Measurements from ENCODE around the gene CAMKMT.

The CAMKMT gene

GRCh38 chr2:44804406-44805265, 442.9 kb downstream of the CAMKMT start:
- H3K4me1 ChIP-seq (ENCODE audit: control insufficient read depth in 1 of 2, insufficient read depth in 2 of 2, low read length in 2 of 2) = peaks cover 0 to 2% of the 10 kb centered on the region in 2 experiments
- H3K9me3 ChIP-seq (ENCODE audit: insufficient read depth, low read depth, low read length) = no peaks in the 10 kb centered on the region
- H3K18ac ChIP-seq (ENCODE audit: low read length) = no peak overlapping the region
- H2BK120ac ChIP-seq (ENCODE audit: insufficient read depth, low read length, poor library complexity) = no peak overlapping the region
- no peaks in the 10 kb centered on the region for H3K79me2 ChIP-seq (ENCODE audit: control insufficient read depth, insufficient read depth, low read length, poor library complexity)
- H4K91ac ChIP-seq (ENCODE audit: low read depth, low read length) = no peak overlapping the region
- no peak overlapping the region for H3K14ac ChIP-seq (ENCODE audit: low read length)
- no peak overlapping the region for H2AK5ac ChIP-seq (ENCODE audit: low read length)
- H3K4ac ChIP-seq (ENCODE audit: low read depth, low read length) = no peak overlapping the region
- H2BK5ac ChIP-seq (ENCODE audit: low read depth, low read length, poor library complexity) = no peak overlapping the region
- H3K23ac ChIP-seq (ENCODE audit: low read length) = no peak overlapping the region
- H3K4me3 ChIP-seq (ENCODE audit: low read depth, low read length) = no peak overlapping the region
- WGBS (ENCODE audit: extremely low coverage, insufficient coverage, insufficient read length) = no CpG with 5 or more reads among the region's 12 CpGs
- no peaks in the 10 kb centered on the region for H3K36me3 ChIP-seq (ENCODE audit: control insufficient read depth in 1 of 2, insufficient read depth in 2 of 2, low read length in 2 of 2)
- H4K8ac ChIP-seq (ENCODE audit: low read depth, low read length) = no peak overlapping the region
- DNase-seq = no peak
- no peak overlapping the region for H3K27ac ChIP-seq (ENCODE audit: low read depth, low read length)
- no peak overlapping the region for H4K12ac ChIP-seq (ENCODE audit: low read depth, low read length)
- no peak overlapping the region for H3K9ac ChIP-seq (ENCODE audit: low read length)
- H2BK12ac ChIP-seq (ENCODE audit: low read length) = no peak overlapping the region
- H2AFZ ChIP-seq (ENCODE audit: insufficient read depth, low read length, poor library complexity) = no peak overlapping the region
- H3K27me3 ChIP-seq (ENCODE audit: insufficient read depth, low read length) = peaks cover 44% of the 10 kb centered on the region
- no peaks in the 10 kb centered on the region for H3K79me1 ChIP-seq (ENCODE audit: low read length)
- no peak overlapping the region for H3K4me2 ChIP-seq (ENCODE audit: low read length)

GRCh38 chr2:44805401-44806235, 443.9 kb downstream of the CAMKMT start:
- H3K27me3 ChIP-seq (ENCODE audit: insufficient read depth, low read length) = peaks cover 39% of the 10 kb centered on the region
- no peak overlapping the region for H4K91ac ChIP-seq (ENCODE audit: low read depth, low read length)
- no peaks in the 10 kb centered on the region for H3K9me3 ChIP-seq (ENCODE audit: insufficient read depth, low read depth, low read length)
- H3K79me1 ChIP-seq (ENCODE audit: low read length) = no peaks in the 10 kb centered on the region
- H2BK120ac ChIP-seq (ENCODE audit: insufficient read depth, low read length, poor library complexity) = no peak overlapping the region
- no peaks in the 10 kb centered on the region for H3K79me2 ChIP-seq (ENCODE audit: control insufficient read depth, insufficient read depth, low read length, poor library complexity)
- H3K4me2 ChIP-seq (ENCODE audit: low read length) = no peak overlapping the region
- H3K23ac ChIP-seq (ENCODE audit: low read length) = no peak overlapping the region
- H3K4ac ChIP-seq (ENCODE audit: low read depth, low read length) = no peak overlapping the region
- H3K18ac ChIP-seq (ENCODE audit: low read length) = no peak overlapping the region
- no peak for DNase-seq
- H2AK5ac ChIP-seq (ENCODE audit: low read length) = no peak overlapping the region
- no peak overlapping the region for H3K4me3 ChIP-seq (ENCODE audit: low read depth, low read length)
- no peak overlapping the region for H3K9ac ChIP-seq (ENCODE audit: low read length)
- no peaks in the 10 kb centered on the region for H3K36me3 ChIP-seq (ENCODE audit: control insufficient read depth in 1 of 2, insufficient read depth in 2 of 2, low read length in 2 of 2)
- H3K14ac ChIP-seq (ENCODE audit: low read length) = no peak overlapping the region
- no CpG with 5 or more reads among the region's 16 CpGs for WGBS (ENCODE audit: extremely low coverage, insufficient coverage, insufficient read length)
- H4K12ac ChIP-seq (ENCODE audit: low read depth, low read length) = no peak overlapping the region
- peaks cover 0 to 2% of the 10 kb centered on the region in 2 experiments for H3K4me1 ChIP-seq (ENCODE audit: control insufficient read depth in 1 of 2, insufficient read depth in 2 of 2, low read length in 2 of 2)
- no peak overlapping the region for H2BK5ac ChIP-seq (ENCODE audit: low read depth, low read length, poor library complexity)
- no peak overlapping the region for H3K27ac ChIP-seq (ENCODE audit: low read depth, low read length)
- H4K8ac ChIP-seq (ENCODE audit: low read depth, low read length) = no peak overlapping the region
- no peak overlapping the region for H2BK12ac ChIP-seq (ENCODE audit: low read length)
- no peak overlapping the region for H2AFZ ChIP-seq (ENCODE audit: insufficient read depth, low read length, poor library complexity)

- no peak for DNase-seq
- Histone ChIP-seq H3K23ac (ENCODE audit: low read length) (no peak overlapping the region), H3K4me2 (ENCODE audit: low read length) (no peak overlapping the region), H3K4ac (ENCODE audit: low read depth, low read length) (no peak overlapping the region), H4K12ac (ENCODE audit: low read depth, low read length) (no peak overlapping the region), H4K91ac (ENCODE audit: low read depth, low read length) (no peak overlapping the region), H3K36me3 (ENCODE audit: control insufficient read depth in 1 of 2, insufficient read depth in 2 of 2, low read length in 2 of 2) (no peaks in the 10 kb centered on the region), H3K9ac (ENCODE audit: low read length) (no peak overlapping the region), H2AFZ (ENCODE audit: insufficient read depth, low read length, poor library complexity) (no peak overlapping the region), H3K18ac (ENCODE audit: low read length) (no peak overlapping the region), H3K79me2 (ENCODE audit: control insufficient read depth, insufficient read depth, low read length, poor library complexity) (no peaks in the 10 kb centered on the region), H4K8ac (ENCODE audit: low read depth, low read length) (no peak overlapping the region), H3K79me1 (ENCODE audit: low read length) (no peaks in the 10 kb centered on the region), H2AK5ac (ENCODE audit: low read length) (no peak overlapping the region), H2BK120ac (ENCODE audit: insufficient read depth, low read length, poor library complexity) (no peak overlapping the region), H2BK5ac (ENCODE audit: low read depth, low read length, poor library complexity) (no peak overlapping the region), H3K9me3 (ENCODE audit: insufficient read depth, low read depth, low read length) (peaks cover 3% of the 10 kb centered on the region), H2BK12ac (ENCODE audit: low read length) (no peak overlapping the region), H3K27me3 (ENCODE audit: insufficient read depth, low read length) (peaks cover 24% of the 10 kb centered on the region), H3K4me3 (ENCODE audit: low read depth, low read length) (no peak overlapping the region), H3K27ac (ENCODE audit: low read depth, low read length) (no peak overlapping the region), H3K14ac (ENCODE audit: low read length) (no peak overlapping the region), H3K4me1 (ENCODE audit: control insufficient read depth in 1 of 2, insufficient read depth in 2 of 2, low read length in 2 of 2) (peaks cover 0 to 1% of the 10 kb centered on the region in 2 experiments)
- WGBS (ENCODE audit: extremely low coverage, insufficient coverage, insufficient read length) = no CpG with 5 or more reads among the region's 14 CpGs
These were observed 445.7 kb downstream of the CAMKMT start for GRCh38 chr2:44807201-44808025.

- Histone ChIP-seq H4K91ac (ENCODE audit: low read depth, low read length) (no peak overlapping the region), H2AK5ac (ENCODE audit: low read length) (no peak overlapping the region), H2BK5ac (ENCODE audit: low read depth, low read length, poor library complexity) (no peak overlapping the region), H3K36me3 (ENCODE audit: control insufficient read depth in 1 of 2, insufficient read depth in 2 of 2, low read length in 2 of 2) (no peaks in the 10 kb centered on the region), H3K27me3 (ENCODE audit: insufficient read depth, low read length) (peaks cover 4% of the 10 kb centered on the region), H3K9me3 (ENCODE audit: insufficient read depth, low read depth, low read length) (peaks cover 3% of the 10 kb centered on the region), H2AFZ (ENCODE audit: insufficient read depth, low read length, poor library complexity) (no peak overlapping the region), H3K14ac (ENCODE audit: low read length) (no peak overlapping the region), H3K79me1 (ENCODE audit: low read length) (no peaks in the 10 kb centered on the region), H3K27ac (ENCODE audit: low read depth, low read length) (no peak overlapping the region), H3K18ac (ENCODE audit: low read length) (no peak overlapping the region), H3K79me2 (ENCODE audit: control insufficient read depth, insufficient read depth, low read length, poor library complexity) (no peaks in the 10 kb centered on the region), H4K12ac (ENCODE audit: low read depth, low read length) (no peak overlapping the region), H2BK120ac (ENCODE audit: insufficient read depth, low read length, poor library complexity) (no peak overlapping the region), H2BK12ac (ENCODE audit: low read length) (no peak overlapping the region), H3K4ac (ENCODE audit: low read depth, low read length) (no peak overlapping the region), H3K9ac (ENCODE audit: low read length) (no peak overlapping the region), H4K8ac (ENCODE audit: low read depth, low read length) (no peak overlapping the region), H3K4me1 (ENCODE audit: control insufficient read depth in 1 of 2, insufficient read depth in 2 of 2, low read length in 2 of 2) (no peaks in the 10 kb centered on the region), H3K4me3 (ENCODE audit: low read depth, low read length) (no peak overlapping the region), H3K23ac (ENCODE audit: low read length) (no peak overlapping the region), H3K4me2 (ENCODE audit: low read length) (no peak overlapping the region)
- no peak for DNase-seq
- WGBS (ENCODE audit: extremely low coverage, insufficient coverage, insufficient read length) = no CpG with 5 or more reads among the region's 22 CpGs
These were observed 449.3 kb downstream of the CAMKMT start for GRCh38 chr2:44810892-44811530.

Data from trophoblast cell (in vitro differentiated cells and primary cell).